Astrocyte of the cerebellum (primary cell): Measurements from ENCODE around the gene CELA1.

ENCODE experiments used
- DNase-seq: peaks from one replicate; pipeline ENCODE4 v3.0.0-alpha.2; 2011; ENCODE audit warnings: low read depth
- H3K4me3 ChIP-seq: 2 replicates; pipeline ENCODE4 v1.5.1; 2011; ENCODE audit warnings: mild to moderate bottlenecking, low read depth, low read length, moderate library complexity
- CTCF ChIP-seq: IDR thresholded peaks from 2 replicates; pipeline ENCODE4 v1.5.1; 2012; ENCODE audit warnings: low read length, low read depth, moderate library complexity, mild to moderate bottlenecking; ENCODE audit errors: missing control alignments
- in situ Hi-C: cut with HindIII; loops from 2 replicates; pipeline ENCODE4 v1.10.0; 2017; ENCODE audit warnings: low sequenced_read_pairs

CELA1 gene

GRCh38 chr12:51374856-51375255 lies 28.4 kb upstream of the CELA1 start:
- in situ Hi-C loops, result no loop called here
- no peak for TF ChIP-seq CTCF
- H3K4me3 ChIP-seq, result no peak overlapping the region
- no peak for DNase-seq

- no peak overlapping the region for H3K4me3 ChIP-seq
- TF ChIP-seq CTCF, result no peak
- in situ Hi-C loops, result no loop called here
- no peak for DNase-seq
Measured at GRCh38 chr12:51374361-51374760, 27.9 kb upstream of the CELA1 start.

- no peak for TF ChIP-seq CTCF
- in situ Hi-C loops, result no loop called here
- no peak overlapping the region for H3K4me3 ChIP-seq
- no peak for DNase-seq
Measured at GRCh38 chr12:51373187-51373586, 26.7 kb upstream of the CELA1 start.

- DNase-seq, result peak; percentile 12
- in situ Hi-C loops, result no loop called here
- H3K4me3 ChIP-seq, result no peak overlapping the region
Measured at GRCh38 chr12:51372021-51372420, 25.5 kb upstream of the CELA1 start.

GRCh38 chr12:51371295-51371953 lies 24.9 kb upstream of the CELA1 start:
- no peak for TF ChIP-seq CTCF
- DNase-seq, result peak; percentile 96
- in situ Hi-C loops, result no loop called here
- no peak overlapping the region for H3K4me3 ChIP-seq

More at GRCh38 chr12:51372021-51372420, 25.5 kb upstream of the CELA1 start:
- no peak for TF ChIP-seq CTCF

- H3K4me3 ChIP-seq, result no peak overlapping the region
- DNase-seq, result no peak
- in situ Hi-C loops, result no loop called here
- TF ChIP-seq CTCF, result no peak
Measured at GRCh38 chr12:51370667-51371066, 24.2 kb upstream of the CELA1 start.

- H3K4me3 ChIP-seq, result no peak overlapping the region
- no peak for DNase-seq
Measured at GRCh38 chr12:51369581-51369980, 23.1 kb upstream of the CELA1 start.

More at GRCh38 chr12:51369581-51369980, 23.1 kb upstream of the CELA1 start:
- no peak for TF ChIP-seq CTCF
- in situ Hi-C loops, result no loop called here
